Stomach (tissue), 4 donors: ENCODE data around the gene CTIF.

ENCODE experiments used
- CTCF ChIP-seq, 7 experiments: fragments of 450-650 bp in 4 of 7; fragments of 200-600 bp in 3 of 7; sonication (generic) in 3 of 7; IDR thresholded peaks; one replicate each; pipeline ENCODE4 v1.5.1; 2016 to 2019; ENCODE audit warnings: antibody characterized with exemption in 7 of 7, control low read depth in 2 of 7, mild to moderate bottlenecking in 1 of 7
- POLR2A ChIP-seq, 4 donors: fragments of 450-650 bp; IDR thresholded peaks; one replicate each; pipeline ENCODE4 v1.6.1; 2016; ENCODE audit warnings: antibody characterized with exemption in 4 of 4, control low read depth in 2 of 4, mild to moderate bottlenecking in 1 of 4, moderate library complexity in 1 of 4

GRCh38 chr18:48834413-48835031 lies 295.7 kb downstream of the CTIF start:
- TF ChIP-seq CTCF (IDR thresholded peaks at IDR 0.05) (no peak), POLR2A (IDR thresholded peaks at IDR 0.05) (no peak)
